RWPE2 (cell line): ENCODE measurements around the gene ACTL6B.

Experiments used
- ATAC-seq: fragments of 200-7000 bp; cut with Tn5 transposase; 3 replicates; pipeline ENCODE4 v1.9.1; 2021; ENCODE audit warnings: low read depth
- DNase-seq: peaks from one replicate; pipeline ENCODE4 v3.0.0-alpha.2; 2020; ENCODE audit warnings: low spot score
- H3K27ac ChIP-seq: fragments of 450-650 bp; 2 replicates; pipeline ENCODE4 v1.5.1; 2017; ENCODE audit warnings: mild to moderate bottlenecking; ENCODE audit not compliant: poor library complexity, severe bottlenecking
- H3K27me3 ChIP-seq: fragments of 250-450 bp; sonication (Bioruptor Pico); 2 replicates; pipeline ENCODE4 v1.5.1; 2021; ENCODE audit warnings: mild to moderate bottlenecking, moderate library complexity; ENCODE audit not compliant: insufficient read depth, poor library complexity, severe bottlenecking
- H3K36me3 ChIP-seq: fragments of 250-450 bp; sonication (Bioruptor Pico); 2 replicates; pipeline ENCODE4 v1.5.1; 2020; ENCODE audit warnings: low read depth, mild to moderate bottlenecking, moderate library complexity
- H3K4me1 ChIP-seq: fragments of 250-450 bp; sonication (Bioruptor Pico); 2 replicates; pipeline ENCODE4 v1.5.1; 2021; ENCODE audit warnings: mild to moderate bottlenecking, moderate library complexity; ENCODE audit not compliant: insufficient read depth, poor library complexity, severe bottlenecking
- H3K4me3 ChIP-seq: fragments of 250-450 bp; sonication (Bioruptor Pico); 2 replicates; pipeline ENCODE4 v1.5.1; 2021; ENCODE audit warnings: mild to moderate bottlenecking, moderate library complexity; ENCODE audit not compliant: severe bottlenecking
- H3K9me3 ChIP-seq: fragments of 250-450 bp; sonication (Bioruptor Pico); 2 replicates; pipeline ENCODE4 v1.5.1; 2021; ENCODE audit warnings: mild to moderate bottlenecking, moderate library complexity; ENCODE audit not compliant: severe bottlenecking
- CTCF ChIP-seq: fragments of 450-650 bp; IDR thresholded peaks from one replicate; pipeline ENCODE4 v1.5.1; 2017; ENCODE audit warnings: mild to moderate bottlenecking, moderate library complexity; ENCODE audit not compliant: poor library complexity, severe bottlenecking

The ACTL6B gene

GRCh38 chr7:100641463-100641859 is 14.8 kb downstream of the ACTL6B start, which contains the start of gene TFR2:
TSS of gene TFR2 (minus strand) at chr7:100641552. CDS start at chr7:100641509, 43 bp downstream.
- no peak within 1 kb of the TSS for H3K27ac ChIP-seq
- TF ChIP-seq CTCF, result no peak
- H3K4me3 ChIP-seq, result no peak within 1 kb of the TSS
- no peak for ATAC-seq
- DNase-seq, result no peak
- H3K9me3 ChIP-seq, result no peaks in the 10 kb centered on the region
- no peaks in the 10 kb centered on the region for H3K4me1 ChIP-seq
- H3K27me3 ChIP-seq, result no peaks in the 10 kb centered on the region
- H3K36me3 ChIP-seq, result no peaks in the 10 kb centered on the region

GRCh38 chr7:100640517-100641440 is 15.5 kb downstream of the ACTL6B start:
- H3K9me3 ChIP-seq, result no peaks in the 10 kb centered on the region
- ATAC-seq (no peak), DNase-seq (no peak)
- H3K4me1 ChIP-seq, result no peaks in the 10 kb centered on the region
- no peak overlapping the region for H3K4me3 ChIP-seq
- TF ChIP-seq CTCF, result no peak
- H3K27ac ChIP-seq, result no peak overlapping the region
- no peaks in the 10 kb centered on the region for H3K27me3 ChIP-seq
- H3K36me3 ChIP-seq, result no peaks in the 10 kb centered on the region

GRCh38 chr7:100639995-100640516 is 16.2 kb downstream of the ACTL6B start:
- Histone ChIP-seq H3K27ac (no peak overlapping the region), H3K27me3 (no peaks in the 10 kb centered on the region), H3K9me3 (no peaks in the 10 kb centered on the region), H3K36me3 (no peaks in the 10 kb centered on the region), H3K4me1 (no peaks in the 10 kb centered on the region), H3K4me3 (no peak overlapping the region)
- ATAC-seq (no peak), DNase-seq (no peak)
- no peak for TF ChIP-seq CTCF

GRCh38 chr7:100632951-100633717 is 23.1 kb downstream of the ACTL6B start:
- H3K9me3 ChIP-seq, result no peaks in the 10 kb centered on the region
- ATAC-seq (peak; percentile 70), DNase-seq (no peak)
- H3K27me3 ChIP-seq, result no peaks in the 10 kb centered on the region
- no peaks in the 10 kb centered on the region for H3K4me1 ChIP-seq
- no peak overlapping the region for H3K27ac ChIP-seq
- H3K4me3 ChIP-seq, result peak overlapping the region; percentile 32
- no peaks in the 10 kb centered on the region for H3K36me3 ChIP-seq
- peak; percentile 40 for TF ChIP-seq CTCF
